ENCODE measurements around the gene HCN3. TPM values are rescaled to one million over a fixed set of nuclear protein-coding genes. Genes with fewer than 3 reads are reported as not detected.

The HCN3 gene
- total RNA-seq, 4 donors from 2014 or later: 6.6 to 12.8 (median 10.4) TPM

GRCh38 chr1:155256058-155256852 is 21.0 kb upstream of the HCN3 start:
- DNase-seq (ENCODE audit: low spot score in 2 of 2): peak in 1 of 2 donors; percentile 75
- H3K36me3 ChIP-seq: peaks cover 26% of the 10 kb centered on the region
- 53% methylated on average over 18 of the region's 20 CpGs for WGBS
- peak overlapping the region; percentile 94 for H3K4me3 ChIP-seq
- no peak for TF ChIP-seq CTCF (IDR thresholded peaks at IDR 0.05)
- TF ChIP-seq POLR2AphosphoS5 (IDR thresholded peaks at IDR 0.05): no peak
- no peak for TF ChIP-seq POLR2A (IDR thresholded peaks at IDR 0.05)
- no peak for TF ChIP-seq EP300 (IDR thresholded peaks at IDR 0.05)
- H3K27me3 ChIP-seq: no peaks in the 10 kb centered on the region
- H3K9me3 ChIP-seq: no peaks in the 10 kb centered on the region
- peaks cover 48% of the 10 kb centered on the region for H3K4me1 ChIP-seq
- peak overlapping the region; percentile 96 for H3K27ac ChIP-seq

- WGBS: 93% methylated on average over 5 of the region's 5 CpGs
- no peak for DNase-seq (ENCODE audit: low spot score in 2 of 2)
- TF ChIP-seq EP300 (IDR thresholded peaks at IDR 0.05) (no peak), POLR2AphosphoS5 (IDR thresholded peaks at IDR 0.05) (no peak), POLR2A (IDR thresholded peaks at IDR 0.05) (no peak), CTCF (IDR thresholded peaks at IDR 0.05) (no peak)
- H3K9me3 ChIP-seq: no peaks in the 10 kb centered on the region
- H3K27ac ChIP-seq: no peak overlapping the region
- H3K4me1 ChIP-seq: peaks cover 39% of the 10 kb centered on the region
- H3K36me3 ChIP-seq: peaks cover 50% of the 10 kb centered on the region
- no peaks in the 10 kb centered on the region for H3K27me3 ChIP-seq
- no peak overlapping the region for H3K4me3 ChIP-seq
Measured at GRCh38 chr1:155260276-155260675, 17.0 kb upstream of the HCN3 start.

GRCh38 chr1:155261493-155261851 is 15.8 kb upstream of the HCN3 start:
- no peaks in the 10 kb centered on the region for H3K27me3 ChIP-seq
- H3K9me3 ChIP-seq: no peaks in the 10 kb centered on the region
- H3K4me1 ChIP-seq: peaks cover 29% of the 10 kb centered on the region
- DNase-seq (ENCODE audit: low spot score in 2 of 2): no peak
- peaks cover 62% of the 10 kb centered on the region for H3K36me3 ChIP-seq
- TF ChIP-seq EP300 (IDR thresholded peaks at IDR 0.05): no peak
- no peak for TF ChIP-seq POLR2AphosphoS5 (IDR thresholded peaks at IDR 0.05)
- no peak for TF ChIP-seq POLR2A (IDR thresholded peaks at IDR 0.05)
- no peak for TF ChIP-seq CTCF (IDR thresholded peaks at IDR 0.05)
- H3K27ac ChIP-seq: peak overlapping the region; percentile 87
- peak overlapping the region; percentile 94 for H3K4me3 ChIP-seq
- WGBS: 0% methylated on average over 3 of the region's 9 CpGs

GRCh38 chr1:155261852-155262673 is 15.2 kb upstream of the HCN3 start, which contains the start of gene SCAMP3:
TSS of gene SCAMP3 (minus strand) at chr1:155262360. CDS start at chr1:155262151, 209 bp downstream.
- H3K27me3 ChIP-seq: no peaks in the 10 kb centered on the region
- 0% methylated on average over 37 of the region's 47 CpGs for WGBS
- H3K4me3 ChIP-seq: peak within 1 kb of the TSS; percentile 94
- H3K27ac ChIP-seq: peak within 1 kb of the TSS; percentile 87
- peaks cover 23% of the 10 kb centered on the region for H3K4me1 ChIP-seq
- DNase-seq (ENCODE audit: low spot score in 2 of 2): peak; percentile 98
- no peak for TF ChIP-seq EP300 (IDR thresholded peaks at IDR 0.05)
- peak in 2 of 3 donors; percentile 61 to 79 for TF ChIP-seq POLR2AphosphoS5 (IDR thresholded peaks at IDR 0.05)
- peak in 1 of 2 donors; percentile 70 for TF ChIP-seq POLR2A (IDR thresholded peaks at IDR 0.05)
- no peak for TF ChIP-seq CTCF (IDR thresholded peaks at IDR 0.05)
- peaks cover 67% of the 10 kb centered on the region for H3K36me3 ChIP-seq
- no peaks in the 10 kb centered on the region for H3K9me3 ChIP-seq

GRCh38 chr1:155263067-155263466 is 14.2 kb upstream of the HCN3 start:
- Histone ChIP-seq H3K27me3 (no peaks in the 10 kb centered on the region), H3K4me1 (peaks cover 23% of the 10 kb centered on the region), H3K27ac (no peak overlapping the region), H3K36me3 (peaks cover 71% of the 10 kb centered on the region), H3K9me3 (no peaks in the 10 kb centered on the region), H3K4me3 (no peak overlapping the region)
- no peak for DNase-seq (ENCODE audit: low spot score in 2 of 2)
- WGBS: 86% methylated on average over 11 of the region's 11 CpGs
- TF ChIP-seq POLR2A (IDR thresholded peaks at IDR 0.05) (no peak), POLR2AphosphoS5 (IDR thresholded peaks at IDR 0.05) (no peak), CTCF (IDR thresholded peaks at IDR 0.05) (no peak), EP300 (IDR thresholded peaks at IDR 0.05) (no peak)
